ENCODE results near the gene EEF1A2.

DNA sequence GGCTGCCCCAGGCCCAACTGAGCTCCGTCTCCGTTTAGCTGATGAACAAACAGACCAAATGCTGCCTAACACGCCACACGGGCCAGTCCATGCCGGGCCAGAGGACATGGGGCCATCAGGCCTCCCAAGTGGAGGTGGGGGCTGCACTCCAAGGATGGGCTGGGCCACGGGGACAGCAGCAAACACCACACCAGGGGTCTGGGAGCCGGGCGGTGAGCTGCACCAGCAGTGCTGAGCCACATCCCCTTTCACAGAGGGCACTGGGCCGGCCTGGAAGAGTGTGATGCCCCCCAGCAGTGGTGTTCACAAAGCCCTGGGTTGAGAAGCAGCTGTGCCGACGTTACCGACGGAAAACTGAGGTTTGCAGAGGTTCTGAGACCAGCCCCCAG is 29.2 kb downstream of the EEF1A2 start:
- TF ChIP-seq, protein P1, sequence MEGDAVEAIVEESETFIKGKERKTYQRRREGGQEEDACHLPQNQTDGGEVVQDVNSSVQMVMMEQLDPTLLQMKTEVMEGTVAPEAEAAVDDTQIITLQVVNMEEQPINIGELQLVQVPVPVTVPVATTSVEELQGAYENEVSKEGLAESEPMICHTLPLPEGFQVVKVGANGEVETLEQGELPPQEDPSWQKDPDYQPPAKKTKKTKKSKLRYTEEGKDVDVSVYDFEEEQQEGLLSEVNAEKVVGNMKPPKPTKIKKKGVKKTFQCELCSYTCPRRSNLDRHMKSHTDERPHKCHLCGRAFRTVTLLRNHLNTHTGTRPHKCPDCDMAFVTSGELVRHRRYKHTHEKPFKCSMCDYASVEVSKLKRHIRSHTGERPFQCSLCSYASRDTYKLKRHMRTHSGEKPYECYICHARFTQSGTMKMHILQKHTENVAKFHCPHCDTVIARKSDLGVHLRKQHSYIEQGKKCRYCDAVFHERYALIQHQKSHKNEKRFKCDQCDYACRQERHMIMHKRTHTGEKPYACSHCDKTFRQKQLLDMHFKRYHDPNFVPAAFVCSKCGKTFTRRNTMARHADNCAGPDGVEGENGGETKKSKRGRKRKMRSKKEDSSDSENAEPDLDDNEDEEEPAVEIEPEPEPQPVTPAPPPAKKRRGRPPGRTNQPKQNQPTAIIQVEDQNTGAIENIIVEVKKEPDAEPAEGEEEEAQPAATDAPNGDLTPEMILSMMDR (IDR thresholded peaks at IDR 0.05; ENCODE audit: low read length): no peak
- TF ChIP-seq EZH2 (optimal IDR thresholded peaks at IDR 0.05; ENCODE audit: low read depth, low read length) (no peak), EZH2phosphoT487 (IDR thresholded peaks at IDR 0.05; ENCODE audit: low read length) (no peak)

All from MM.1S (cell line).